Suprapubic skin (tissue), 3 donors: ENCODE data around the gene C21orf91.

Source experiments
- CTCF ChIP-seq, 2 donors: fragments of 200-600 bp in 1 of 2; fragments of 450-650 bp in 1 of 2; sonication (generic) in 1 of 2; IDR thresholded peaks; one replicate each; pipeline ENCODE4 v1.5.1; 2016 to 2019; ENCODE audit warnings: antibody characterized with exemption in 2 of 2, mild to moderate bottlenecking in 1 of 2, moderate library complexity in 1 of 2
- POLR2A ChIP-seq, 2 donors: fragments of 450-650 bp; IDR thresholded peaks; one replicate each; pipeline ENCODE4 v1.6.1; 2017; ENCODE audit warnings: antibody characterized with exemption in 2 of 2, mild to moderate bottlenecking in 2 of 2, moderate library complexity in 2 of 2

- no peak for TF ChIP-seq CTCF (IDR thresholded peaks at IDR 0.05)
- no peak for TF ChIP-seq POLR2A (IDR thresholded peaks at IDR 0.05)
Measured at GRCh38 chr21:17753736-17754135, 65.4 kb downstream of the C21orf91 start.
